ENCODE data around the gene GGT6. TPM values are rescaled to one million over a fixed set of nuclear protein-coding genes. Genes with fewer than 3 reads are reported as not detected.

Gene GGT6
- total RNA-seq, 1 experiment from 2014 or later: 3.7 TPM

DNA sequence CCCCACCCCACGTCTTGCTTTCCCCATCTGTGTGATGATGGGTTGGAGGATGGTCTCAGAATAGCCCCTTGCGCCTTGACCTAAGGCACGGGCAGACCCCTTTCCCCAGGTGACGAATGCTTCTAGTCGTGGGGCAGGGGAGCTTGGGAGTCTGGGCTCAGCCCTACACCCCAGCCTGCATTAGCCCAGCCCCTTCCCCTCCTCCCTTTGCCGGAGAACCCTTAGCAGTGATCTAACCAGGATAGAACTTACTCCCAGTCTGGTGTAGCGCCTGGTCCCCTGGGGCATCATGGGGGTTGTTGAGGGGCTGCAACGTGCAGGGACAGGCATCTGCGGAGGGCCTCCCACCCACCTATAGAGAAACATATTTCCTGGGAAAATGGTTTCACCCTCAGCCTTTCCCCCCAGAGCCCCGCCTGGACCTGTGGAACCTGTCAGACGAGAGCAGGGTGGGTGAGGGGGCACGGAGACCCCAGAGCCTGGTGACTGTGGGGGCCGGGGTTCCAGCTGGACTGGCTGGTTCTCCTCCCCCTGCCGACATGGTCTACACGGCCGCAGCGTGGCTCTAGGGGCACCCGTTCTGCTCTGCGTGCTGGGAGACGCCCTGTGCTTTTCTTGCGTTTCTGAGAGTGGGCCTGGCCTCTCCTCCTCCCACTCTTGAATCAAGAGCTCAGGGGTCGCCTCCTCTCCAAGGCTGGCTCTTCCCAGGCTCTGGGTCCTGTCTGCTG lies 28.7 kb upstream of the GGT6 start:
- Histone ChIP-seq H4K20me1 (ENCODE audit: insufficient read depth) (no peaks in the 10 kb centered on the region), H3K79me2 (ENCODE audit: low read depth) (no peaks in the 10 kb centered on the region), H3K36me3 (ENCODE audit: low read depth) (no peaks in the 10 kb centered on the region), H3F3A (ENCODE audit: insufficient read depth, low read depth) (no peaks in the 10 kb centered on the region), H3K27ac (no peak overlapping the region), H3K4me1 (replicated peaks; ENCODE audit: insufficient read depth) (no peaks in the 10 kb centered on the region), H2AFZ (no peak overlapping the region), H3K4me2 (no peak overlapping the region), H3K9me3 (ENCODE audit: insufficient read depth, low read depth) (no peaks in the 10 kb centered on the region), H3K9me2 (ENCODE audit: insufficient read depth) (no peaks in the 10 kb centered on the region), H3K27me3 (ENCODE audit: insufficient read depth, low read depth) (peaks cover 73% of the 10 kb centered on the region), H3K4me3 (no peak overlapping the region)
- BruUV-seq (replicated peaks): no TSS peak
- intact Hi-C loops (cut with micrococcal nuclease; ENCODE audit: unreplicated experiment): no loop called here
- no peak for DNase-seq
- ChIA-PET CTCF (no interaction called here), POLR2A (ENCODE audit: unreplicated experiment) (no interaction called here)
- TF ChIP-seq EZH2 (IDR thresholded peaks at IDR 0.05; ENCODE audit: low read depth): no peak
- TF ChIP-seq, protein P1, sequence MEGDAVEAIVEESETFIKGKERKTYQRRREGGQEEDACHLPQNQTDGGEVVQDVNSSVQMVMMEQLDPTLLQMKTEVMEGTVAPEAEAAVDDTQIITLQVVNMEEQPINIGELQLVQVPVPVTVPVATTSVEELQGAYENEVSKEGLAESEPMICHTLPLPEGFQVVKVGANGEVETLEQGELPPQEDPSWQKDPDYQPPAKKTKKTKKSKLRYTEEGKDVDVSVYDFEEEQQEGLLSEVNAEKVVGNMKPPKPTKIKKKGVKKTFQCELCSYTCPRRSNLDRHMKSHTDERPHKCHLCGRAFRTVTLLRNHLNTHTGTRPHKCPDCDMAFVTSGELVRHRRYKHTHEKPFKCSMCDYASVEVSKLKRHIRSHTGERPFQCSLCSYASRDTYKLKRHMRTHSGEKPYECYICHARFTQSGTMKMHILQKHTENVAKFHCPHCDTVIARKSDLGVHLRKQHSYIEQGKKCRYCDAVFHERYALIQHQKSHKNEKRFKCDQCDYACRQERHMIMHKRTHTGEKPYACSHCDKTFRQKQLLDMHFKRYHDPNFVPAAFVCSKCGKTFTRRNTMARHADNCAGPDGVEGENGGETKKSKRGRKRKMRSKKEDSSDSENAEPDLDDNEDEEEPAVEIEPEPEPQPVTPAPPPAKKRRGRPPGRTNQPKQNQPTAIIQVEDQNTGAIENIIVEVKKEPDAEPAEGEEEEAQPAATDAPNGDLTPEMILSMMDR (conservative IDR thresholded peaks at IDR 0.05): no peak

DNA sequence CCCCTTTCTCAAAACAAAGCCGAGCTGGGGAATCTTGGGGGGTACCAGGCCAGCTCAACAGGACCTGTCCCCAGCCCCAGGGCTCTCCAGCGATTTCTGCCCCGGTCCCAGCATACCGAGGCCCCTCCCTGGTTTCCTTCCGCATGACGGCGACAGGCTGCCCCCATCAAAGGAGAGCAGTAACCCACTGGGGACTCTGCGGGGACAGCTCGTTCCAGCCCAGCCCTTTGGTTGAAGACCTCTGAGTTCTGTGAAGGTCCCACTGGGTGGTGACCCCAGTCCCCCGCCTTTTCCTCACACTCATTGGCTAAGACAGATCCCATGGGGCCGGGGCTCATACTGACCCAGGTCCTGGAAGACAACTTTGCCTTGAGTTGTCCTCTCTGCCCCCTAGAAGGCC lies 28.0 kb upstream of the GGT6 start:
- POLR2A ChIA-PET (ENCODE audit: unreplicated experiment): no interaction called here
- Histone ChIP-seq H3K79me2 (ENCODE audit: low read depth) (no peaks in the 10 kb centered on the region), H3K9me3 (ENCODE audit: insufficient read depth, low read depth) (no peaks in the 10 kb centered on the region), H3F3A (ENCODE audit: insufficient read depth, low read depth) (no peaks in the 10 kb centered on the region), H2AFZ (no peak overlapping the region), H3K4me1 (replicated peaks; ENCODE audit: insufficient read depth) (no peaks in the 10 kb centered on the region), H3K27ac (no peak overlapping the region), H3K4me3 (no peak overlapping the region), H4K20me1 (ENCODE audit: insufficient read depth) (no peaks in the 10 kb centered on the region), H3K36me3 (ENCODE audit: low read depth) (no peaks in the 10 kb centered on the region), H3K9me2 (ENCODE audit: insufficient read depth) (no peaks in the 10 kb centered on the region), H3K4me2 (no peak overlapping the region), H3K27me3 (ENCODE audit: insufficient read depth, low read depth) (peaks cover 80% of the 10 kb centered on the region)
- intact Hi-C loops (cut with micrococcal nuclease; ENCODE audit: unreplicated experiment): no loop called here
- no TSS peak for BruUV-seq (replicated peaks)
- TF ChIP-seq, protein P1 (conservative IDR thresholded peaks at IDR 0.05): no peak
- TF ChIP-seq EZH2 (IDR thresholded peaks at IDR 0.05; ENCODE audit: low read depth): no peak
- CTCF ChIA-PET: no interaction called here
- DNase-seq: no peak

DNA sequence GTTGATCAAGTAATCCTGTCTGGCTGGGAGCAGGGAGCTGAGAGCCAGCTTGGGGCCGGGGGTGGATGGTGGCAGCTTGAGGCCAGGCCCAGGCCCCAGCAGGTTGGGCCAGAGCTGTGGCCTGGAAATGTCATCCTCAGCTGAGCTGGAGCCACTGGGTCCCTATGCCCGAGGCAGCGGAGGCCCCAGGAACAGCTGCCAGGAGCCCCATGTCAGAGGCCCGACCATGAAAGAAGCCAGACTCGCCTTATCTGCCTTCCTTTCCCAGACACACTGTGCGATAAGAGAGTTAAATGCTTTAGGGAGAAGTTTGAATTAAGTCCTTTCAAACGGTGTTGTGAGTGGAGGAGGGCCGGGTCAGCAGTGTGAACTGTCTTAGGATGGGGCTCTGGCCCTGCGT lies 27.4 kb upstream of the GGT6 start:
- no peak overlapping the region for H3K4me3 ChIP-seq
- H3K4me2 ChIP-seq: no peak overlapping the region
- H3K4me1 ChIP-seq (replicated peaks; ENCODE audit: insufficient read depth): no peaks in the 10 kb centered on the region
- H3K27me3 ChIP-seq (ENCODE audit: insufficient read depth, low read depth): peaks cover 84% of the 10 kb centered on the region
- ChIA-PET CTCF (no interaction called here), POLR2A (ENCODE audit: unreplicated experiment) (no interaction called here)
- no peak overlapping the region for H3K27ac ChIP-seq
- BruUV-seq (replicated peaks): no TSS peak
- H3F3A ChIP-seq (ENCODE audit: insufficient read depth, low read depth): no peaks in the 10 kb centered on the region
- no peak for DNase-seq
- intact Hi-C loops (cut with micrococcal nuclease; ENCODE audit: unreplicated experiment): no loop called here
- no peak for TF ChIP-seq EZH2 (IDR thresholded peaks at IDR 0.05; ENCODE audit: low read depth)
- TF ChIP-seq, protein P1 (conservative IDR thresholded peaks at IDR 0.05): no peak
- no peaks in the 10 kb centered on the region for H4K20me1 ChIP-seq (ENCODE audit: insufficient read depth)
- no peaks in the 10 kb centered on the region for H3K9me3 ChIP-seq (ENCODE audit: insufficient read depth, low read depth)
- no peaks in the 10 kb centered on the region for H3K9me2 ChIP-seq (ENCODE audit: insufficient read depth)
- no peak overlapping the region for H2AFZ ChIP-seq
- no peaks in the 10 kb centered on the region for H3K79me2 ChIP-seq (ENCODE audit: low read depth)
- no peaks in the 10 kb centered on the region for H3K36me3 ChIP-seq (ENCODE audit: low read depth)
